ENCODE results near the gene HOXB3. TPM values are rescaled to one million over a fixed set of nuclear protein-coding genes. Genes with fewer than 3 reads are reported as not detected.

Gene HOXB3
- total RNA-seq, 3 donors from 2014 or later (not counting 1 experiment from before 2014, with no cell fraction given), result 7.9 to 15.6 (median 15.3) TPM

GRCh38 chr17:48554412-48555257 lies 35.4 kb downstream of the HOXB3 start:
- H3K9me3 Mint-ChIP-seq, result no peaks in the 10 kb centered on the region
- no peak for ATAC-seq
- peaks cover 0 to 17% of the 10 kb centered on the region in 2 donors for H3K27me3 Mint-ChIP-seq (ENCODE audit: low read depth in 2 of 2)
- no peaks in the 10 kb centered on the region for H3K9me3 ChIP-seq (ENCODE audit: control insufficient read depth, insufficient read depth, low read length)
- 93% methylated on average over 41 of the region's 44 CpGs for WGBS (ENCODE audit: insufficient coverage)
- H3K27me3 ChIP-seq (ENCODE audit: control insufficient read depth, insufficient read depth, low read length), result no peaks in the 10 kb centered on the region
- H3K4me1 ChIP-seq (ENCODE audit: control insufficient read depth, insufficient read depth, low read length), result peaks cover 13% of the 10 kb centered on the region
- H3K27ac Mint-ChIP-seq, result peak overlapping the region; percentile 87
- TF ChIP-seq, protein P1, sequence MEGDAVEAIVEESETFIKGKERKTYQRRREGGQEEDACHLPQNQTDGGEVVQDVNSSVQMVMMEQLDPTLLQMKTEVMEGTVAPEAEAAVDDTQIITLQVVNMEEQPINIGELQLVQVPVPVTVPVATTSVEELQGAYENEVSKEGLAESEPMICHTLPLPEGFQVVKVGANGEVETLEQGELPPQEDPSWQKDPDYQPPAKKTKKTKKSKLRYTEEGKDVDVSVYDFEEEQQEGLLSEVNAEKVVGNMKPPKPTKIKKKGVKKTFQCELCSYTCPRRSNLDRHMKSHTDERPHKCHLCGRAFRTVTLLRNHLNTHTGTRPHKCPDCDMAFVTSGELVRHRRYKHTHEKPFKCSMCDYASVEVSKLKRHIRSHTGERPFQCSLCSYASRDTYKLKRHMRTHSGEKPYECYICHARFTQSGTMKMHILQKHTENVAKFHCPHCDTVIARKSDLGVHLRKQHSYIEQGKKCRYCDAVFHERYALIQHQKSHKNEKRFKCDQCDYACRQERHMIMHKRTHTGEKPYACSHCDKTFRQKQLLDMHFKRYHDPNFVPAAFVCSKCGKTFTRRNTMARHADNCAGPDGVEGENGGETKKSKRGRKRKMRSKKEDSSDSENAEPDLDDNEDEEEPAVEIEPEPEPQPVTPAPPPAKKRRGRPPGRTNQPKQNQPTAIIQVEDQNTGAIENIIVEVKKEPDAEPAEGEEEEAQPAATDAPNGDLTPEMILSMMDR (IDR thresholded peaks at IDR 0.05), result no peak
- no peak overlapping the region for H3K27ac ChIP-seq (ENCODE audit: low read length)
- DNase-seq, result no peak
- H3K4me1 Mint-ChIP-seq, result peaks cover 20 to 34% of the 10 kb centered on the region in 2 donors
- H3K4me3 ChIP-seq (ENCODE audit: low read length), result no peak overlapping the region
- peak overlapping the region; percentile 95 for H3K4me3 Mint-ChIP-seq
- no peaks in the 10 kb centered on the region for H3K36me3 Mint-ChIP-seq
- H3K36me3 ChIP-seq (ENCODE audit: control insufficient read depth, insufficient read depth, low read length), result peaks cover 2% of the 10 kb centered on the region
- intact Hi-C loops (cut with micrococcal nuclease), result no loop called here

DNA sequence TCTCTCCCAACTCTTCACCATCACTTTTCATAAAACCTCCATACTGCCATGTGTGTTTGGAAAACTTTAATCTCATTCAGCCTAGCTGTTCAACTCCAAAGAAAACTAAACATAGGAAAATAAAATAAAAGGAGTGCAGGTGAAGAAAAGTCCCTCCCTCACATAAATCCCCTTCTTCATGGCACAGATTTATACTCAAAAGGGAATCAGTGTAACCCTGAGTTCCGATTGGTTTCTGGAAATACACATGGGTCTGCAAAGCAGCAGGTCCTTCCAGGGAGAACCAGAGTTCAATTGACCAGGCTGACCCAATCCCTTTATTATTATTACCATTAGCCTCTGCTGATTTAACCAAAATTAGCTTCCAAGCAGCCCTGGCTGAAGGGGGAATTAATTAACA lies 36.2 kb downstream of the HOXB3 start:
- WGBS (ENCODE audit: insufficient coverage), result 100% methylated on average over 1 of the region's 1 CpG
- H3K27ac Mint-ChIP-seq, result peak overlapping the region; percentile 87
- intact Hi-C loops (cut with micrococcal nuclease), result no loop called here
- peaks cover 20 to 34% of the 10 kb centered on the region in 2 donors for H3K4me1 Mint-ChIP-seq
- TF ChIP-seq, protein P1 (IDR thresholded peaks at IDR 0.05), result no peak
- Histone ChIP-seq H3K4me1 (ENCODE audit: control insufficient read depth, insufficient read depth, low read length) (peaks cover 13% of the 10 kb centered on the region), H3K4me3 (ENCODE audit: low read length) (no peak overlapping the region), H3K27ac (ENCODE audit: low read length) (no peak overlapping the region), H3K9me3 (ENCODE audit: control insufficient read depth, insufficient read depth, low read length) (no peaks in the 10 kb centered on the region), H3K36me3 (ENCODE audit: control insufficient read depth, insufficient read depth, low read length) (peaks cover 2% of the 10 kb centered on the region), H3K27me3 (ENCODE audit: control insufficient read depth, insufficient read depth, low read length) (no peaks in the 10 kb centered on the region)
- no peaks in the 10 kb centered on the region for H3K9me3 Mint-ChIP-seq
- DNase-seq, result no peak
- peak overlapping the region; percentile 67 for H3K4me3 Mint-ChIP-seq
- ATAC-seq, result no peak
- H3K27me3 Mint-ChIP-seq (ENCODE audit: low read depth in 2 of 2), result peaks cover 0 to 16% of the 10 kb centered on the region in 2 donors
- no peaks in the 10 kb centered on the region for H3K36me3 Mint-ChIP-seq

DNA sequence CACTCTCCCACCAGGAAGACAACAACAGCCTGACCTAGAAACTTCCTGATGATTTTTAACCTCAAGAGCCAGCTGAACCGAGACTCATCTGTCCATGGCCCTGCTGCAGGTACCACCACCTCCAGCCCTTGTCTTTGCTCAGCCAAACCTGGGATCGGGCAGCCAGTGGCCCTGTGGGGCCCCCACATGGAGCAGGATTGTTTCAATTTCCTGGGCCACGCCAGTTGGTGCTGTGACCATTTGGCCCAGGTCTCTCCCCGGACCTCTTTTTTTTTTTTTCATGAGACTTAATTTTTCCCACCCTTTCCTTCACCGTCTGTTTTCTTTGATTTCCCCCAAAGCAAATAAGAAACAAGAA lies 36.9 kb downstream of the HOXB3 start:
- peaks cover 0 to 10% of the 10 kb centered on the region in 2 donors for H3K27me3 Mint-ChIP-seq (ENCODE audit: low read depth in 2 of 2)

More for the DNA sequence above, 36.9 kb downstream of the HOXB3 start:
- Mint-ChIP-seq H3K4me3 (no peak overlapping the region), H3K4me1 (peaks cover 27 to 39% of the 10 kb centered on the region in 2 donors), H3K27ac (peak overlapping the region in 1 of 2 donors; percentile 87), H3K9me3 (no peaks in the 10 kb centered on the region), H3K36me3 (no peaks in the 10 kb centered on the region)
- 85% methylated on average over 5 of the region's 5 CpGs for WGBS (ENCODE audit: insufficient coverage)
- Histone ChIP-seq H3K4me1 (ENCODE audit: control insufficient read depth, insufficient read depth, low read length) (peaks cover 19% of the 10 kb centered on the region), H3K9me3 (ENCODE audit: control insufficient read depth, insufficient read depth, low read length) (no peaks in the 10 kb centered on the region), H3K4me3 (ENCODE audit: low read length) (no peak overlapping the region), H3K27me3 (ENCODE audit: control insufficient read depth, insufficient read depth, low read length) (no peaks in the 10 kb centered on the region), H3K27ac (ENCODE audit: low read length) (no peak overlapping the region), H3K36me3 (ENCODE audit: control insufficient read depth, insufficient read depth, low read length) (peaks cover 2% of the 10 kb centered on the region)
- no peak for DNase-seq
- TF ChIP-seq, protein P1 (IDR thresholded peaks at IDR 0.05), result no peak
- no peak for ATAC-seq
- intact Hi-C loops (cut with micrococcal nuclease), result no loop called here
